Measurements from ENCODE around the gene BSN. TPM values are rescaled to one million over a fixed set of nuclear protein-coding genes. Genes with fewer than 3 reads are reported as not detected.

BSN gene
- total RNA-seq, 4 donors from 2014 or later: 0.04 to 0.59 (median 0.15) TPM

DNA sequence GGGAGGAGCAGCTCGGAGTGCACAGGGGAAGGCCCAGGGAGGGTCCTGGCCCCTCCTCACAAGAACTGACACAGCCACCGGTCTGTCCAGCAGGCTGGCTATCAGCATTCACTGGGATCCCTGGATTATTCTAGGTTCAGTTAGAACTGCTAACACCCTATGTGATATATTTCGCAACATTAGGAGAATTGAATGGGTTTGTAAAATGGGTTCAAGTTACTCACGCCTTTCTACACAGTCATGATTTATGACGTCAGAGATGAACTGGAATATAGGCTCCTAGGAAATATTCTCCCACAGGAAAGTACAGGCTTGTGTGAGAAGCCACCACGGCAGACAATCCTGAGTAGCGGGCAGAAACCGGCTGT is 969 bp upstream of the BSN start:
- no peak overlapping the region for H3K27ac ChIP-seq

DNA sequence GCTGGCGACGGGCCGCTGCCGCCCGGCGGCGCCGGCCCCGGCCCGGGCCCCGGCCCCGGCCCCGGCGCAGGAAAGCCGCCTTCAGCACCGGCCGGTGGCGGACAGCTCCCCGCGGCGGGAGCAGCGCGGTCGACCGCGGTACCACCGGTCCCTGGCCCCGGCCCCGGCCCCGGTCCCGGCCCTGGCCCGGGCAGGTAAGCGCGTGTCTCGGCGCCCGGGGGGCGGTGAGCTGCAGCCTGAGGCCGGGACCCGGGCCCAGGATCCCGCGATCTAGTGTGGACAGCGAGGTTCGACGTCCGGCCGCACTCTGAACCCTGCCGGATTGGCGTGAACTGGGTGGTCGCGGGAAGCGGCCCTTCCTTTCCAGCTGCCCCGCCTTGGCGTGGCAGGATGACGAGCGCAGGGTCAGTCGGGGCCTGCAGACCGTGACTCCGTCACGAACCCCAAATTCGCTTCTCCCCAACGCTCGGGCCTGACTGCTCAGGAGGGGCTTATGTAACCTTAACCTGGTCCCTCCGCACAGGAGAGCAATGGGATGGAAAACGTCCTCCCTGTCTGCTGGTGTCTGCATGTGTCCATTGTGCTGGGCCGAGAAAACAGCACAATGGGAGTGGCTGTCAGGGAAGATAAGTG is 472 bp downstream of the BSN start:
- TF ChIP-seq EP300 (IDR thresholded peaks at IDR 0.05): no peak
- peaks cover 17% of the 10 kb centered on the region for H3K4me1 ChIP-seq
- H3K9me3 ChIP-seq: no peaks in the 10 kb centered on the region
- peak in 1 of 2 donors; percentile 64 for DNase-seq (ENCODE audit: low spot score in 2 of 2)
- H3K27ac ChIP-seq: no peak overlapping the region
- 7% methylated on average over 6 of the region's 66 CpGs for WGBS
- H3K36me3 ChIP-seq: no peaks in the 10 kb centered on the region
- H3K4me3 ChIP-seq: peak overlapping the region; percentile 70
- no peaks in the 10 kb centered on the region for H3K27me3 ChIP-seq

More for the DNA sequence above, 969 bp upstream of the BSN start:
- 54% methylated on average over 8 of the region's 8 CpGs for WGBS
- no peaks in the 10 kb centered on the region for H3K9me3 ChIP-seq
- peak overlapping the region; percentile 70 for H3K4me3 ChIP-seq
- H3K4me1 ChIP-seq: peaks cover 17% of the 10 kb centered on the region
- TF ChIP-seq POLR2A (IDR thresholded peaks at IDR 0.05): no peak
- TF ChIP-seq, protein P1, sequence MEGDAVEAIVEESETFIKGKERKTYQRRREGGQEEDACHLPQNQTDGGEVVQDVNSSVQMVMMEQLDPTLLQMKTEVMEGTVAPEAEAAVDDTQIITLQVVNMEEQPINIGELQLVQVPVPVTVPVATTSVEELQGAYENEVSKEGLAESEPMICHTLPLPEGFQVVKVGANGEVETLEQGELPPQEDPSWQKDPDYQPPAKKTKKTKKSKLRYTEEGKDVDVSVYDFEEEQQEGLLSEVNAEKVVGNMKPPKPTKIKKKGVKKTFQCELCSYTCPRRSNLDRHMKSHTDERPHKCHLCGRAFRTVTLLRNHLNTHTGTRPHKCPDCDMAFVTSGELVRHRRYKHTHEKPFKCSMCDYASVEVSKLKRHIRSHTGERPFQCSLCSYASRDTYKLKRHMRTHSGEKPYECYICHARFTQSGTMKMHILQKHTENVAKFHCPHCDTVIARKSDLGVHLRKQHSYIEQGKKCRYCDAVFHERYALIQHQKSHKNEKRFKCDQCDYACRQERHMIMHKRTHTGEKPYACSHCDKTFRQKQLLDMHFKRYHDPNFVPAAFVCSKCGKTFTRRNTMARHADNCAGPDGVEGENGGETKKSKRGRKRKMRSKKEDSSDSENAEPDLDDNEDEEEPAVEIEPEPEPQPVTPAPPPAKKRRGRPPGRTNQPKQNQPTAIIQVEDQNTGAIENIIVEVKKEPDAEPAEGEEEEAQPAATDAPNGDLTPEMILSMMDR (IDR thresholded peaks at IDR 0.05): no peak
- no peak for TF ChIP-seq POLR2AphosphoS5 (IDR thresholded peaks at IDR 0.05)
- no peak for TF ChIP-seq EP300 (IDR thresholded peaks at IDR 0.05)
- no peaks in the 10 kb centered on the region for H3K27me3 ChIP-seq
- no peak for DNase-seq (ENCODE audit: low spot score in 2 of 2)
- H3K36me3 ChIP-seq: no peaks in the 10 kb centered on the region

DNA sequence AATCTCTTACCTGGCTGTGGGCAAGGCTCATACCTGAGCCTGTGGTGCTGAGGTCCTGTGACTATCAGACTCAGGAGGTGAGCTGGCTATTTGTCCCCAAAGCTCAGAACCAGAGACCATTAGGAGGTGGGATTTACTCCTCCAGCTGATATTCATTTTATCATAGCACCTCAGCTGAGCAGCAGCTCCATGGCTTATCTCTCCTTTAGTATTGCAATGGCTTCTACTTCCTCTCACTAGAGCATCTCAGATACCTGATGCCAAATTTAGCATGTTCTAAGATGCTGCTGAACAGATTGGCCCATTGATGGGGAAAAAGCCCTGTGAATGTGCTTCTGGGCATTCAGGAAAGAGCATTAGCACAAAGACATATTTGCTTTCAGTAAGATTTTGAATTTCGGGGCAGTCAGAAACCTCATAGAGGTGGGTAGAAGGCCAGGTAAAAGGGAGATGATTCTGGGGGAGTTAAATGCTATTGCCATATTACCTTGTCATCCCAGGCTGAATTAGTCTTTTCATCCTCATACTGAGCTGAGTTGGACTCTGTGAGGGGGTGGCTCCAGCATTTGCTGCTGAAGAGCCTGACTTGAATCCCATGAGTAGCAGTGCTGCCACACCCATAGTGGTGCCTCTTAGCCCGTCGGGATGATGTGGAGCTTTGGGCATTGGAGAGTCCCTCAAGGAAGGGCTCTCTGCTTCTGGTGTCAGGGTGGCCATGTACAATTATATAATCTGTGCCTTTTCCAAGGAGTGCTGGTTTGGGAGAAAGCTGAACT is 2.4 kb downstream of the BSN start:
- H3K27ac ChIP-seq: no peak overlapping the region
- 100% methylated on average over 1 of the region's 3 CpGs for WGBS

DNA sequence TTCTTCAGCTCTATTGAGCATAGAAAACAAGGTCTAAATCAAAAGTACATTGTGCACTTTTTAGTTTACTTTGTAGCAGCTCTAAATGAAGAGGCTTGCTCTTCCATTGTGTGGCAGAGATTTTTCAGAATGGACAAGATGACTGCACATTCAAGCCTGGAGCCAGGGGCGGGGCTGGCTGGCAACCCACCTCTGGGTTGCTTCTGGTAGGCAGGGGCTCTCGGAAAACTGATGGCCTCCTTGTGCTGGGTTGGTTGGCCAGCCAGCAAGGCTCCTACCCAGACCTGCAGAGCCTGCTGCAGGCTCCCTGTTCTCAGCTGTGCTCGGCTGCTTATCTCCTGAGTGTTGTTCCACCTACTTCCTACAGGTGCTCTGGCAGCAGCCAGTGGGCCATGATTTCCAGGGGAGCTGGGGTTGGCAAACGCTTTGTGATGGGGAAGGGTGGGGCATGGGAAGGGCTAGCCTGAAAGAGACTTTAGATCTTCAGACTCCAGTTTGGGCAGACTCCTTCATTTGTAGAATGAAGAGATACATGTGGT is 8.8 kb downstream of the BSN start:
- no peaks in the 10 kb centered on the region for H3K27me3 ChIP-seq

More for the DNA sequence above, 2.4 kb downstream of the BSN start:
- no peak for DNase-seq (ENCODE audit: low spot score in 2 of 2)
- no peak overlapping the region for H3K4me3 ChIP-seq
- TF ChIP-seq POLR2AphosphoS5 (IDR thresholded peaks at IDR 0.05): no peak
- H3K4me1 ChIP-seq: peaks cover 17% of the 10 kb centered on the region
- no peaks in the 10 kb centered on the region for H3K9me3 ChIP-seq
- no peaks in the 10 kb centered on the region for H3K27me3 ChIP-seq
- H3K36me3 ChIP-seq: no peaks in the 10 kb centered on the region

DNA sequence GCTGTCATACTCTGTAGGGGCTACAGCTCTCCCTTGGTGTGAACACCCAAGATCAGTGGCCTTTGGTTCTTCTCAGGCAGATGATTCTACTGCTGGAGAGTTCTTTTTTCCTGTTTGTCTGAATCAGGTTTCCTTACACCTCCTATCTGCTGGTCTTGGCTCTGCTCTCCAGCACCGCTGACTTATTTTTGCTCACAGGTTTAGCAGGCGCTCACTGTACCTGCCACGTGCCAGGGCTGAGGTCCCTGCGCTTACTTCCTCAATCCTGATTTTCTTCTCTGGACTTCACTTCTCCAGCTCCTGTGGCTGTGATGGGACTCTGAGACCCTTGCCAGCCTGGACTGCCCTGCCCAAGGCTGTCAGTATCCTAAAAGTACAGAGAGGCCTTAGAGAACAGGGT is 9.5 kb downstream of the BSN start:
- Histone ChIP-seq H3K9me3 (no peaks in the 10 kb centered on the region), H3K4me1 (no peaks in the 10 kb centered on the region), H3K27me3 (no peaks in the 10 kb centered on the region), H3K36me3 (no peaks in the 10 kb centered on the region), H3K4me3 (no peak overlapping the region), H3K27ac (no peak overlapping the region)
- no peak for DNase-seq (ENCODE audit: low spot score in 2 of 2)
- 89% methylated on average over 4 of the region's 4 CpGs for WGBS
- TF ChIP-seq POLR2A (IDR thresholded peaks at IDR 0.05): no peak
- TF ChIP-seq POLR2AphosphoS5 (IDR thresholded peaks at IDR 0.05): no peak
- TF ChIP-seq EP300 (IDR thresholded peaks at IDR 0.05): no peak
- TF ChIP-seq, protein P1 (IDR thresholded peaks at IDR 0.05): no peak

More for the DNA sequence above, 8.8 kb downstream of the BSN start:
- H3K4me1 ChIP-seq: no peaks in the 10 kb centered on the region
- no peak overlapping the region for H3K4me3 ChIP-seq
- TF ChIP-seq, protein P1 (IDR thresholded peaks at IDR 0.05): no peak
- TF ChIP-seq EP300 (IDR thresholded peaks at IDR 0.05) (no peak), POLR2A (IDR thresholded peaks at IDR 0.05) (no peak), POLR2AphosphoS5 (IDR thresholded peaks at IDR 0.05) (no peak)
- no peak overlapping the region for H3K27ac ChIP-seq
- 60% methylated on average over 1 of the region's 4 CpGs for WGBS
- DNase-seq (ENCODE audit: low spot score in 2 of 2): no peak
- no peaks in the 10 kb centered on the region for H3K36me3 ChIP-seq
- H3K9me3 ChIP-seq: no peaks in the 10 kb centered on the region

DNA sequence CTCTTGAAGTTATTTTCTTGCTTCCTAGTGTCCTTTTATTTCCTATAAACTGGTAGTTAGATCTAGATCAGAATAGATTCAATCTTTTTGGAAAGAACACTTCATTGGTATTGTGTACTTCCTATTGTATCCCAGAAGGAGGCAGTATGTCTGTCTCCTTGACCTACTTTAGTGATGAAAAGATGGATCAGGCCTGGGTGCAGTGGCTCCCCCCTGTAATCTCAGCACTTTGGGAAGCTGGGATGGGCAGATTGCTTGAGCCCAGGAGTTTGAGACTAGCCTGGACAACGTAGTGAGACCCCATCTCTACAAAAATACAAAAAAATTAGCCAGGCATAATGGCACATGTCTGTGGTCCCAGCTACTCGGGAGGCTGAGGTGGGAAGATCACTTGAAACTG is 12.0 kb downstream of the BSN start:
- whole genome bisulfite sequencing: 90% methylated on average over 2 of the region's 2 CpGs

More for the DNA sequence above, 12.0 kb downstream of the BSN start:
- no peaks in the 10 kb centered on the region for H3K9me3 ChIP-seq
- no peaks in the 10 kb centered on the region for H3K27me3 ChIP-seq
- TF ChIP-seq, protein P1 (IDR thresholded peaks at IDR 0.05): no peak
- TF ChIP-seq EP300 (IDR thresholded peaks at IDR 0.05): no peak
- no peak for TF ChIP-seq POLR2AphosphoS5 (IDR thresholded peaks at IDR 0.05)
- no peak for TF ChIP-seq POLR2A (IDR thresholded peaks at IDR 0.05)
- H3K4me1 ChIP-seq: no peaks in the 10 kb centered on the region
- DNase-seq (ENCODE audit: low spot score in 2 of 2): peak in 1 of 2 donors; percentile 3
- no peak overlapping the region for H3K4me3 ChIP-seq
- no peak overlapping the region for H3K27ac ChIP-seq
- no peaks in the 10 kb centered on the region for H3K36me3 ChIP-seq

Measured in suprapubic skin (tissue), 4 donors.